Endodermal cell (in vitro differentiated cells): Measurements from ENCODE around the gene MAP3K15. TPM values are rescaled to one million over a fixed set of nuclear protein-coding genes. Genes with fewer than 3 reads are reported as not detected.

Experiments
- DNase-seq: peaks from one replicate; pipeline ENCODE4 v3.0.0-alpha.2; 2017
- H3K27ac ChIP-seq: 2 replicates; pipeline ENCODE4 v1.5.1; 2013; ENCODE audit warnings: mild to moderate bottlenecking, low read depth, low read length, moderate library complexity
- H3K27me3 ChIP-seq: 2 replicates; pipeline ENCODE4 v1.6.1; 2013; ENCODE audit warnings: mild to moderate bottlenecking, low read length, moderate library complexity; ENCODE audit not compliant: insufficient read depth, control insufficient read depth, poor library complexity, severe bottlenecking
- H3K36me3 ChIP-seq: 2 replicates; pipeline ENCODE4 v1.7.0; 2013; ENCODE audit warnings: mild to moderate bottlenecking, low read length, moderate library complexity; ENCODE audit not compliant: control insufficient read depth, insufficient read depth
- H3K4me1 ChIP-seq: one replicate; pipeline ENCODE4 v1.7.0; 2013; ENCODE audit warnings: low read length; ENCODE audit not compliant: control insufficient read depth, insufficient read depth
- H3K4me3 ChIP-seq: 2 replicates; pipeline ENCODE4 v1.5.1; 2013; ENCODE audit warnings: mild to moderate bottlenecking, low read length, moderate library complexity
- H3K9ac ChIP-seq: 2 replicates; pipeline ENCODE4 v1.6.1; 2013; ENCODE audit warnings: mild to moderate bottlenecking, low read length, moderate library complexity; ENCODE audit not compliant: poor library complexity, severe bottlenecking; ENCODE audit errors: extremely low read depth
- H3K9me3 ChIP-seq: 2 replicates; pipeline ENCODE4 v1.6.1; 2013; ENCODE audit warnings: mild to moderate bottlenecking, low read length, moderate library complexity; ENCODE audit not compliant: control insufficient read depth
- H3K27ac Mint-ChIP-seq: 2 replicates; pipeline ENCODE4 v1.8.0; 2020; ENCODE audit warnings: mixed read lengths
- H3K27me3 Mint-ChIP-seq: 2 replicates; pipeline ENCODE4 v1.8.0; 2021; ENCODE audit warnings: mild to moderate bottlenecking, mixed read lengths; ENCODE audit not compliant: insufficient read depth
- H3K36me3 Mint-ChIP-seq: 2 replicates; pipeline ENCODE4 v1.8.0; 2020; ENCODE audit warnings: low read depth, mixed read lengths
- H3K4me1 Mint-ChIP-seq: 2 replicates; pipeline ENCODE4 v1.8.0; 2020; ENCODE audit warnings: mixed read lengths
- H3K4me3 Mint-ChIP-seq: 2 replicates; pipeline ENCODE4 v1.8.0; 2020; ENCODE audit warnings: mild to moderate bottlenecking, moderate library complexity, mixed read lengths
- H3K9me3 Mint-ChIP-seq: 2 replicates; pipeline ENCODE4 v1.8.0; 2020; ENCODE audit warnings: mild to moderate bottlenecking, mixed read lengths
- CTCF ChIP-seq: fragments of 200-600 bp; sonication (generic); conservative IDR thresholded peaks from 2 replicates; pipeline ENCODE4 v1.5.0; 2021; ENCODE audit warnings: antibody characterized with exemption, mild to moderate bottlenecking
- WGBS, 2 experiments: methylation state at CpG; one replicate each; pipeline versions ENCODE4 v1.1.5 to v1.1.7; 2013; ENCODE audit warnings: missing lambda C conversion rate in 2 of 2, mixed read lengths in 1 of 2; ENCODE audit not compliant: insufficient coverage in 1 of 2, insufficient read length in 1 of 2; 5-methylcytosine and 5-hydroxymethylcytosine counted together
- total RNA-seq, 2 donors: library from RNA; stranded (reverse); fragmentation: NEBNext Ultra II Directional in 1 of 2; extraction: Animal tissue kit (Norgen Biotek cat#: 25700) in 1 of 2; gene quantifications; 2 replicates in 1 of 2; 3 replicates in 1 of 2; pipeline ENCODE4 v1.2.1, GENCODE V29; 2021

The MAP3K15 gene
- total RNA-seq, 2 donors from 2014 or later, result 2.2 to 2.9 TPM

DNA sequence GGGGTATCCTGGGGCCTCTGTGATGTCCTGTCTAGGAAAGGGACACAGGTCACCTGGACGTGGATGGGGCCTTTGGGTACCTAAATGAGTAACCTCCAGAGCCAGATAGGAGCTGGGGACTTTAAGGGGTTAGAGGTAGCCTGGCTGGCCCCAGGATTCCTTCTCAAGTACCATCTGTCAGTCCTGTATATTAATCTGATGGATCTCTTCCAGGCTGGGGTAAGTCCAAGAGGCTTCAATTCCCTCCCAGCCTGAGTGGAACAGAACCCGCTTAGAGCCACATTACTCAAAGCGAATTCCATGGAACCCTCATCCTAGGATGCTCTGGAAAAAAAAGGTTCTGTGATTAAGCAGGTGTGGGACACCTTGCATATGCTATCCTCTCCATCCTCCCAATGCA, 24.8 kb upstream of the MAP3K15 start:
- Histone ChIP-seq H3K9ac (no peak overlapping the region), H3K27ac (no peak overlapping the region), H3K4me3 (no peak overlapping the region), H3K9me3 (no peaks in the 10 kb centered on the region), H3K4me1 (no peaks in the 10 kb centered on the region), H3K36me3 (no peaks in the 10 kb centered on the region), H3K27me3 (no peaks in the 10 kb centered on the region)
- Mint-ChIP-seq H3K27ac (no peak overlapping the region), H3K36me3 (no peaks in the 10 kb centered on the region), H3K4me1 (no peaks in the 10 kb centered on the region), H3K4me3 (no peak overlapping the region), H3K9me3 (peaks cover 75% of the 10 kb centered on the region), H3K27me3 (no peaks in the 10 kb centered on the region)
- no peak for DNase-seq
- TF ChIP-seq CTCF, result no peak
- WGBS, 2 experiments, result 94% methylated on average over 3 of the region's 3 CpGs; no CpG with 5 or more reads in 1 of the 2 experiments

DNA sequence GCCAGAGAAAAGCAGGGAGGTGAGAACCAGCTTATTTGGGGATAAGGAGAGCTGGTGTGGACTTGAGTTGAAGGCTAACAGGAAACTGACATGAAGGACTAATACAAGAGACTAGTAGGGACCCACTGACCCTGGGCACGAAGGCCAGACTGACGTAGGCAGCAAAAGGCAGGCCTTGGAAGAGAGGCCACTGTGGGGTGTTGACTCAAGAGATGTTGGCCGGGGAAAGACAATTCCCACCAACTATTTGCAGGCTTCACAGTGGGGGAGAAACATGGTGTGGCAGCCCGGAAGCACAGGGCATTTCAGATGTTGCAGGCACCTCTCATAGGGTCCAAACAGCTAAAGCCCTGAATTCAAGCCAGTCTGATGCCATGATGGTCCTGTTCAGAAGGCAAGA, 24.4 kb upstream of the MAP3K15 start:
- peaks cover 76% of the 10 kb centered on the region for H3K9me3 Mint-ChIP-seq
- DNase-seq, result no peak

DNA sequence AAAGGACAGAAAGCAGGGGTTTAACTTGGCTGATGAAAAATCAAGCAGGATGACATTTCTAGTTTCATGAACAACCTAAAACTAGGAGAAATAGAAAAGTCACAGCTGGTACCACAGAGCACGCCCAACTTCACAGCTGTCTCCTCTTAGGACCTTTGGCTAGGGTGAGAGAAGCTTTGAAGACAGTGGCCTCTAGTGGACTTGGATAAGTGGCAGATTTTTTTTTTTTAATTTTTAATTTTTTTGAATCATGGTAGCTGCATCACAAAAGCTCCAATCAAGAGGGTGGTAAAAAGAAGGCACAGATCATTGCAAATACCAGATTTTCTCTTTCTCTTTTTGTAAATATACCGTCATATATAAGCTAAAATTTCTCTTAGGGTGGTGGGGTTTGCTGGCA, 20.2 kb upstream of the MAP3K15 start:
- no peak overlapping the region for H3K27ac ChIP-seq
- no peaks in the 10 kb centered on the region for H3K36me3 ChIP-seq
- no peaks in the 10 kb centered on the region for H3K4me1 ChIP-seq
- WGBS, 2 experiments, result 100% methylated on average over 1 of the region's 2 CpGs; no CpG with 5 or more reads in 1 of the 2 experiments
- Mint-ChIP-seq H3K4me3 (no peak overlapping the region), H3K36me3 (no peaks in the 10 kb centered on the region), H3K27me3 (no peaks in the 10 kb centered on the region), H3K27ac (no peak overlapping the region), H3K9me3 (peaks cover 57% of the 10 kb centered on the region), H3K4me1 (no peaks in the 10 kb centered on the region)
- DNase-seq, result no peak
- H3K9me3 ChIP-seq, result no peaks in the 10 kb centered on the region
- peak; percentile 68 for TF ChIP-seq CTCF
- H3K4me3 ChIP-seq, result no peak overlapping the region
- no peak overlapping the region for H3K9ac ChIP-seq
- H3K27me3 ChIP-seq, result no peaks in the 10 kb centered on the region

More for the DNA sequence above, 24.4 kb upstream of the MAP3K15 start:
- Mint-ChIP-seq H3K36me3 (no peaks in the 10 kb centered on the region), H3K4me3 (no peak overlapping the region), H3K27me3 (no peaks in the 10 kb centered on the region), H3K27ac (no peak overlapping the region), H3K4me1 (no peaks in the 10 kb centered on the region)
- Histone ChIP-seq H3K27ac (no peak overlapping the region), H3K36me3 (no peaks in the 10 kb centered on the region), H3K9me3 (no peaks in the 10 kb centered on the region), H3K4me1 (no peaks in the 10 kb centered on the region), H3K27me3 (no peaks in the 10 kb centered on the region), H3K4me3 (no peak overlapping the region), H3K9ac (no peak overlapping the region)
- TF ChIP-seq CTCF, result no peak
- WGBS, 2 experiments, result 93 to 100% methylated on average over 2 to 4 of the region's 4 CpGs
